SK-N-SH treated with all-trans-retinoic acid at 6 μM for 48 hours (cell line): ENCODE measurements around the gene TAF5L.

ENCODE experiments used
- CREB5 ChIP-seq: fragments of 250-450 bp; sonication (Bioruptor Pico); IDR thresholded peaks from 2 replicates; pipeline ENCODE4 v1.5.1; 2020; ENCODE audit warnings: low read depth, mild to moderate bottlenecking, moderate library complexity
- ESRRG ChIP-seq: fragments of 250-450 bp; sonication (Bioruptor Pico); IDR thresholded peaks from 2 replicates; pipeline ENCODE4 v1.6.1; 2021; ENCODE audit warnings: mild to moderate bottlenecking
- OSR1 ChIP-seq: fragments of 250-450 bp; sonication (Bioruptor Pico); IDR thresholded peaks from 2 replicates; pipeline ENCODE4 v1.8.0; 2022; ENCODE audit warnings: moderate library complexity, mild to moderate bottlenecking, inconsistent platforms
- PATZ1 ChIP-seq: fragments of 250-450 bp; sonication (Bioruptor Pico); IDR thresholded peaks from 2 replicates; pipeline ENCODE4 v1.8.0; 2020; ENCODE audit warnings: mild to moderate bottlenecking, moderate library complexity, borderline replicate concordance
- RARB ChIP-seq: fragments of 250-450 bp; sonication (Bioruptor Pico); IDR thresholded peaks from 2 replicates; pipeline ENCODE4 v1.8.0; 2021; ENCODE audit warnings: mild to moderate bottlenecking, moderate library complexity
- TCF4 ChIP-seq: fragments of 250-450 bp; sonication (Bioruptor Pico); IDR thresholded peaks from 2 replicates; pipeline ENCODE4 v1.8.0; 2021; ENCODE audit warnings: mild to moderate bottlenecking, moderate library complexity, borderline replicate concordance
- TSHZ2 ChIP-seq: fragments of 250-450 bp; sonication (Bioruptor Pico); IDR thresholded peaks from 2 replicates; pipeline ENCODE4 v1.5.0; 2020; ENCODE audit warnings: mild to moderate bottlenecking, moderate library complexity
- ZC3H10 ChIP-seq: fragments of 250-450 bp; sonication (Bioruptor Pico); IDR thresholded peaks from 2 replicates; pipeline ENCODE4 v1.5.1; 2021; ENCODE audit warnings: mild to moderate bottlenecking, moderate library complexity
- ZFP3 ChIP-seq: fragments of 250-450 bp; sonication (Bioruptor Pico); IDR thresholded peaks from 2 replicates; pipeline ENCODE4 v1.5.0; 2020; ENCODE audit warnings: mild to moderate bottlenecking, moderate library complexity
- ZFP30 ChIP-seq: fragments of 450-650 bp; formaldehyde crosslinking; IDR thresholded peaks from 2 replicates; pipeline ENCODE4 v1.5.0; 2022; ENCODE audit warnings: mild to moderate bottlenecking, moderate library complexity
- ZNF70 ChIP-seq: fragments of 450-650 bp; formaldehyde crosslinking; IDR thresholded peaks from 2 replicates; pipeline ENCODE4 v1.5.0; 2020; ENCODE audit warnings: mild to moderate bottlenecking, moderate library complexity
- ZNF8 ChIP-seq: fragments of 450-650 bp; formaldehyde crosslinking; IDR thresholded peaks from 2 replicates; pipeline ENCODE4 v1.5.0; 2020; ENCODE audit warnings: mild to moderate bottlenecking, moderate library complexity

- TF ChIP-seq PATZ1 = no peak
- no peak for TF ChIP-seq ZNF70
- no peak for TF ChIP-seq ZNF8 (CRISPR knock-in tag)
- TF ChIP-seq ZFP30 (CRISPR knock-in tag) = no peak
- no peak for TF ChIP-seq TSHZ2 (CRISPR knock-in tag)
- TF ChIP-seq TCF4 = no peak
- no peak for TF ChIP-seq OSR1 (CRISPR knock-in tag)
- no peak for TF ChIP-seq CREB5
- TF ChIP-seq RARB (CRISPR knock-in tag) = no peak
- TF ChIP-seq ZFP3 = no peak
- TF ChIP-seq ZC3H10 (CRISPR knock-in tag) = no peak
- no peak for TF ChIP-seq ESRRG (CRISPR knock-in tag)
These were observed 4.3 kb downstream of the TAF5L start for GRCh38 chr1:229621663-229622062.
